Right lobe of liver (tissue), 6 donors: ENCODE results near the gene MAD2L1BP. TPM values are rescaled to one million over a fixed set of nuclear protein-coding genes. Genes with fewer than 3 reads are reported as not detected.

Source experiments
- ATAC-seq, 4 donors: fragments of 200-7000 bp; cut with Tn5 transposase; one replicate each; pipeline ENCODE4 v1.9.1; 2020; ENCODE audit warnings: mild to moderate bottlenecking in 4 of 4, moderate library complexity in 4 of 4
- DNase-seq, 3 donors: peaks; one replicate each; pipeline ENCODE4 v3.0.0-alpha.2; 2020
- H3K27ac ChIP-seq, 3 donors: fragments of 200-600 bp; one replicate each; pipeline ENCODE4 v1.8.0; 2022
- H3K27me3 ChIP-seq, 2 donors: fragments of 200-600 bp; one replicate each; pipeline ENCODE4 v1.8.0; 2022
- H3K36me3 ChIP-seq, 4 donors: fragments of 200-600 bp; sonication (generic) in 1 of 4; one replicate each; pipeline versions ENCODE4 v1.5.1 to v1.8.0; 2017 to 2022; ENCODE audit warnings: control low read depth in 1 of 4
- H3K4me1 ChIP-seq, 4 donors: fragments of 200-600 bp; sonication (generic) in 1 of 4; one replicate each; pipeline versions ENCODE4 v1.5.1 to v1.8.0; 2017 to 2022; ENCODE audit warnings: control low read depth in 1 of 4
- H3K4me3 ChIP-seq, 3 donors: fragments of 200-600 bp; one replicate each; pipeline ENCODE4 v1.8.0; 2022
- H3K9me3 ChIP-seq, 4 donors: fragments of 200-600 bp; sonication (generic) in 1 of 4; one replicate each; pipeline versions ENCODE4 v1.5.1 to v1.8.0; 2017 to 2022; ENCODE audit warnings: control low read depth in 1 of 4
- CTCF ChIP-seq, 4 donors: fragments of 200-600 bp in 3 of 4; fragments of 450-650 bp in 1 of 4; IDR thresholded peaks; one replicate each; pipeline versions ENCODE4 v1.5.1 to v1.8.0; 2016 to 2022; ENCODE audit warnings: antibody characterized with exemption in 4 of 4, mild to moderate bottlenecking in 2 of 4
- POLR2A ChIP-seq: fragments of 450-650 bp; IDR thresholded peaks from one replicate; pipeline ENCODE4 v1.6.1; 2017; ENCODE audit warnings: antibody characterized with exemption, mild to moderate bottlenecking
- WGBS: methylation state at CpG from one replicate; pipeline ENCODE4 v1.1.6; 2018; ENCODE audit warnings: low coverage, low lambda C conversion rate; ENCODE audit not compliant: insufficient coverage; ENCODE audit errors: missing lambda C conversion rate; 5-methylcytosine and 5-hydroxymethylcytosine counted together
- intact Hi-C, 2 donors: fragments of 100-400 bp; cut with DNase I; formaldehyde crosslinking; loops; one replicate each; pipeline versions ENCODE4 v1.11.2 to v1.14.1; 2022
- total RNA-seq, 6 experiments: library from RNA; depleted of rRNA in 2 of 6; stranded (reverse); fragments of >200 nt in 2 of 6; fragmentation: NEBNext Ultra II Directional in 3 of 6; extraction: Animal tissue kit (Norgen Biotek cat#: 25700) in 3 of 6; gene quantifications; one replicate each; pipeline versions ENCODE4 v1.1.0 to v1.2.4, GENCODE V29; 2016 to 2023
- donor health status: DM: no; HTN: yes; CAD: no.
- donor health status: DM: no; HTN: no; CAD: no.
- donor health status: DM: no; HTN: no; CAD: no.
- donor health status: DM: no; HTN: yes; CAD: no.
- donor health status: DM: no; HTN: yes; CAD: no.

Gene MAD2L1BP
- total RNA-seq, 6 experiments from 2014 or later, result 11.7 to 31.7 (median 14.6) TPM

- intact Hi-C loops, result no loop called here
- Histone ChIP-seq H3K27ac (no peak overlapping the region), H3K27me3 (no peaks in the 10 kb centered on the region), H3K4me3 (no peak overlapping the region), H3K36me3 (peaks cover 0 to 24% (median 7%) of the 10 kb centered on the region in 4 donors), H3K4me1 (peaks cover 0 to 29% (median 3%) of the 10 kb centered on the region in 4 donors), H3K9me3 (no peaks in the 10 kb centered on the region)
- TF ChIP-seq POLR2A (no peak), CTCF (IDR thresholded peaks at IDR 0.05) (no peak)
- DNase-seq (no peak), ATAC-seq (no peak)
- WGBS, result 84% methylated on average over 5 of the region's 8 CpGs
These were observed 35.6 kb downstream of the MAD2L1BP start for GRCh38 chr6:43671011-43671800.

- Histone ChIP-seq H3K27me3 (no peaks in the 10 kb centered on the region), H3K36me3 (peaks cover 0 to 33% (median 12%) of the 10 kb centered on the region in 4 donors), H3K9me3 (no peaks in the 10 kb centered on the region), H3K4me3 (no peak overlapping the region), H3K27ac (peak overlapping the region in 1 of 3 donors; percentile 38), H3K4me1 (peaks cover 0 to 29% (median 3%) of the 10 kb centered on the region in 4 donors)
- ATAC-seq (no peak), DNase-seq (no peak)
- no peak for TF ChIP-seq POLR2A
- no peak for TF ChIP-seq CTCF (IDR thresholded peaks at IDR 0.05)
- 65% methylated on average over 9 of the region's 16 CpGs for WGBS
- intact Hi-C loops, result no loop called here
These were observed 36.4 kb downstream of the MAD2L1BP start for GRCh38 chr6:43671801-43672690.

GRCh38 chr6:43673444-43674084, 37.9 kb downstream of the MAD2L1BP start:
- Histone ChIP-seq H3K4me1 (peaks cover 0 to 16% (median 1%) of the 10 kb centered on the region in 4 donors), H3K27me3 (no peaks in the 10 kb centered on the region), H3K27ac (no peak overlapping the region), H3K4me3 (no peak overlapping the region), H3K9me3 (no peaks in the 10 kb centered on the region), H3K36me3 (peaks cover 0 to 47% (median 22%) of the 10 kb centered on the region in 4 donors)
- DNase-seq (no peak), ATAC-seq (no peak)
- TF ChIP-seq CTCF (IDR thresholded peaks at IDR 0.05) (no peak), POLR2A (no peak)
- intact Hi-C loops, result no loop called here
- 86% methylated on average over 5 of the region's 15 CpGs for WGBS

GRCh38 chr6:43674291-43674690, 38.7 kb downstream of the MAD2L1BP start:
- Histone ChIP-seq H3K27me3 (no peaks in the 10 kb centered on the region), H3K36me3 (peaks cover 0 to 54% (median 22%) of the 10 kb centered on the region in 4 donors), H3K4me1 (peaks cover 0 to 16% (median 0%) of the 10 kb centered on the region in 4 donors), H3K9me3 (no peaks in the 10 kb centered on the region), H3K4me3 (no peak overlapping the region), H3K27ac (no peak overlapping the region)
- intact Hi-C loops, result no loop called here
- TF ChIP-seq POLR2A, result no peak
- no peak for TF ChIP-seq CTCF (IDR thresholded peaks at IDR 0.05)
- no peak for DNase-seq
- 92% methylated on average over 2 of the region's 2 CpGs for WGBS
- no peak for ATAC-seq
